ENCODE measurements around the gene VCL.
A peak's percentile ranks its signal among the peaks of the same experiment; 100 is the strongest.
"Not testable (repeated sequence)": the region's sequence is repeated elsewhere in the genome, so short reads cannot be mapped to it uniquely, and the experiment has no call there.

Gene VCL

DNA sequence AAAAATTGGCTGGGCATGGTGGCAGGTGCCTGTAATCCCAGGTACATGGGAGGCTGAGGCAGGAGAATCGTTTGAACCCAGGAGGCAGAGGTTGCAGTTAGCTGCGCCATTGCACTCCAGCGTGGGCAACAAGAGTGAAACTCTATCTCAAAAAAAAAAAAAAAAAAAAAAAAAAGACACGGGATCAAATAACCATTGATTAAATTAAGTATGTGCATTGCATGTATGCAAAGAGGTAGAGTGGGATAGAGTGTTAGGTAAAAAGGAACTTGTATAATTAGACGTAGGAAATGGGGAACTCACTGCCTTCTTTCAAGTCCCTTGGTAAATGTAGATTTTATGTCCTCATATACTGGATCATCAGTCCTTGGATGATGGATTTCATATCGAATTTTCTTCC, 13.1 kb downstream of the VCL start:
- DNase-seq, result no peak

DNA sequence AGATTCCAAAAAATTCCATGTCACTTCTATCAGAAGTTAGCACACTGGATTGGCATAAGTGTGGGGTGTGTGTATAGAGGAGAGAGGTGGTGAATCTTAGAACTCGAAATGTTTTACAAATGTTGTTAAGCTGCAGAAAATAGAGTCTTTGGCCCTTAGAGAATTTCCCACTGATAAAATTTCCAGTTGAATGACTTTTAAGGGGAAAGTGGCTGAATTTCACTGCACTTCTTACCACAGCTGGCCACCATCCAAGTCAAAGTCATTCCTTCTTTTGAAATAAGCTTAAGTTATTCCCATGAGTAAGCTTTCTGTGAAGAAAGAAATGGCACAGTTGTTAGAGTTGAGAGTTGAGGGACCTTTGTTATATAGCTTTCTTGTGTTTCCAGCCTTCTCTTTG, 13.9 kb downstream of the VCL start:
- no peak for DNase-seq

DNA sequence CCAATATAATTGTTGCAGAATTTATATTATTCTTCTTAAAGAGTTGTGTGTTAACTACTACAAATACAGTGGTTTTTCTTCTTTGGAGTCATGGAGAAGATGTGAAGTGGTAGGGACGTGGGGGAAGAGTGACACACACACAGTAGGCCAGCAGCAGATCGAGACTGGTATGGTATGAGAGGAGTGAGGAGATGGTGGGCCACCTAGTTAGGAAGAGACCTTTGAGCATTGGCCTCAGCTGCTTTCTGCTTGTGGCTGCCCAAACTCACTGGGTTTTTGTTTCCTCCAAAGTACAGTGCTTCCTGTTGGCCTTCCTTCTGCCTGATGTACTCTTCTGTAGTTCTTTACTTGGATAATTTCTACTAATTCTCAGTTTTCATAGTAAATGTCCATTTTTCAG, 14.6 kb downstream of the VCL start:
- no peak for DNase-seq

GRCh38 chr10:74013004-74013403, 15.1 kb downstream of the VCL start:
- no peak for DNase-seq

GRCh38 chr10:74014574-74014973, 16.7 kb downstream of the VCL start:
- DNase-seq, result not testable (repeated sequence)

- no peak for DNase-seq
Measured at GRCh38 chr10:74018241-74018640, 20.3 kb downstream of the VCL start.

DNA sequence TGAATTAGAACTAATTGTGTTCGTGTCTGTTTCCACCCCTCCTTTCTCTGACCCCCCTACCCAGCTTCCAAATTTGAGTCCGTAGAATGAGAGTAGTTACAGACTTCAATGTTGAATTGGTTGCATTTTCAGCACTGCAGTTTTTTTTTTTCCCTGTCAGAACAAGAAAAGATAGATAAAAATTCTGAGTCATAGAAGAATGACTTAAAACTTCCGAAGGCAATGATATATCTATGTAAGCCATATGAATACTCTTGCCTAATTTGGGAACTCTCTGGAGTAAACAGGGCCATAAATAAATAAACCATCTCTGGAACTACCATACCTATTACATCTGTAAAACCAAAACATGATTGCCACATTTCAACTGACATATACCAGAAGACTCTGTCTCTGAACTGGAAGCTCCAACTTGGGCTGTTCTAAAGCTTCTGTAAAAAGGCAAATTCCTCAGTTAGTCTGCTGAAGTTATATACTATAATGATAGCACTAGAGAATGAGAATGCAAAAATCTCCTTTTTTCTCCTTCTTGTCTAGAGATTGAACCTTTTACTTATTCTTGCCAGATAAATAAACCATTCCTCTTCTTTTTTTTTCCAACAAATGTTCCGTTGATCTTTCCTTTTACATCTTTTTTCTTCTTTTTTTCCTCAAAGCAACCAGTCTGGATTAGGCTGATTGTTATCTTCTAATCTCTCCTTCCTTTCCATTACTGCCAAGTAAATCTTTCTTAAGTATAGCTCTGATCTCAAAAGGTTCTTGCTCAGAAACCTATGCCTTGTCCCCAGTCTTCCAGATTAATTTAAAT, 23.5 kb downstream of the VCL start:
- no peak for DNase-seq

DNA sequence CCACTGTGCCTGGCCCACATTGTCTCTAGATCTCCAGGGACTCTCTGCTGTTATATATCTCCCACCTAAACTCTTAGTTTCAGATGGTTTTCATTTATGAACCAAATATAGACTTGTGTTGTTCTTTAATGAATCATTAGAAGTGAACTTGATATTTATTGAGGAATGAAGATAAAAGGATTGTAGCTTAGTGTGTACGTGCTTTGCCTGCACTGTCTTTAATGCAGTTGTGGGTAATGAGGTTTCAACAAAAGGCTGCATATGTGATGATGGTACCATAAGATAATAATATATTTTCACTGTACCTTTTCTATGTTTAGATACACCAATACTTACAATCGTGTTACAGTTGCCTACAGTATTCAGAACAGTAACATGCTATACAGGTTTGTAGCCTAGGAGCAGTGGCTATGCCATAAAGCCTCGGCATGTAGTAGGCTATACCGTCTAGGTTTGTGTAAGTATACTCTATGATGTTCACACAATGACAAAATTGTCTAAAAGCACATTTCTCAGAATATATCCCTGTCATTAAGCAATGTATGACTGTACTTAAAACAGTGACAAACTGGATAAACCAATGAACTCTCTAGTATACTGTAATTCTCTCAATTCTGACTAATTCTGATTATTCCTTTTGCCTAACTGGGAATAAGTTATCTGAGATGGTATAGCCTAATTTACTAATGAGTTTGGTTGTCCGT, 25.2 kb downstream of the VCL start:
- DNase-seq, result no peak

DNA sequence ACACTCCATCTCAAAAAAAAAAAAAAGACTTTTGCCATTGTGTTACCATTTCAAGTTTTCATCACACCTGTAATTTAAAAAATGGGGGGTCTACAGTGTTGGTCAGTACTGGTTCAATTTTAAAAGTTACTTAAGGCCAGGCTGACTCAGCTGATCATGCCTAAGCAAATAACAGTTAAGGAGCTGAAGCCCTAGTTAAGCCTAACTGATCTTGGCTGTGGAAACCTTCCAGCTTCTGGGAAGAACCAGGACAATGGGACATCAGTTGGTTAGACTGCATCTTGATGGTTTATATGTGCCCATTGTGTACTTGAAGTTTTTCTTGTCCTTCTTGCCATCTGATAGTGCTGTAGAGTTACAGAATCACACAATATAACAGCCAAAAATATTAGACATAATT, 26.7 kb downstream of the VCL start:
- DNase-seq, result no peak

DNA sequence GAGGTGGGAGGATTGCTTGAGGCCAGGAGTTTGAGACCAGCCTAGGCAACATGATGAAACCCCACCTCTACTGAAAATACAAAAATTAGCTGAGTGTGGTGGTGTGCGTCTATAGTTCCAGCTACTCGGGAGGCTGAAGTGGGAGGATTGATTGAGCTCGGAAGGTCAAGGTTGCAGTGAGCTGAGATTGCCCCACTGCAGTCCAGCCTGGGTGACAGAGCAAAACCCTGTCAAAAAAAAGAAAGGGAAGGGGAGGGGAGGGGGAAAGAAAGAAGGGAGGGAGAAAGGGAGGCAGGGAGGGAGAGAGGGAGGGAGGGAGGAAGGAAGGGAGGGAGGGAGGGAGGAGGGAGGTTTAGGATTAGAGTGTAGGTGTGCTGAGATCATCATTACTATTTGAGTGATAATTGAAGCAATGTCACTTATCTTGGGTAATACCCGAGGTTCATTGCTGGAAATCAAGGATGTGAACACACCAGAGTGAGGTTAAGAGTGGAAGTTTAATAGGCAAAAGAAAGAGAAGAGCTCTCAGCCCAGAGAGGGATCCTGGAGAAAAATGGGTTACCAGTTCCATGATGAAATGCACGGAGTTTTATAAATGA, 27.6 kb downstream of the VCL start:
- no peak for DNase-seq

GRCh38 chr10:74026428-74027015, 28.6 kb downstream of the VCL start:
- no peak for DNase-seq

DNA sequence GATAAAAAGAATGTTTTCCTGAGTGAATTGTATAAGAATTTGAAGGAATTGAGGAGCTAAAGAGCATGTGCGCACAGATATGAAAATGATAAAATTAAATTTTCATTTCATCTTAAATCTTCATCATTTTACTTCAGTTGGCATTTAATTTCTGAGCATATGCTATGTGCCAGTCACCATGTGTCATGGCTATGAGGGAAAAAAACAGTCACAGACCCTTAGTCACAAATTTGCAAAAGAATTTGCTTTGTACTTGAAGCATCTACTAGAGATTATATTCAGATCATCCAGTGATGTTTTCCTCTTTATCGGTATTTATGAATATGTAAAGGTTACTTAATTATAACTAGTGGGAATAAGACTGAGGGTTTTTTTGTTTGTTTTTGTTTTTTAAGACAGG, 29.8 kb downstream of the VCL start:
- DNase-seq, result no peak

GRCh38 chr10:74029943-74030342, 32.0 kb downstream of the VCL start:
- DNase-seq, result no peak

DNA sequence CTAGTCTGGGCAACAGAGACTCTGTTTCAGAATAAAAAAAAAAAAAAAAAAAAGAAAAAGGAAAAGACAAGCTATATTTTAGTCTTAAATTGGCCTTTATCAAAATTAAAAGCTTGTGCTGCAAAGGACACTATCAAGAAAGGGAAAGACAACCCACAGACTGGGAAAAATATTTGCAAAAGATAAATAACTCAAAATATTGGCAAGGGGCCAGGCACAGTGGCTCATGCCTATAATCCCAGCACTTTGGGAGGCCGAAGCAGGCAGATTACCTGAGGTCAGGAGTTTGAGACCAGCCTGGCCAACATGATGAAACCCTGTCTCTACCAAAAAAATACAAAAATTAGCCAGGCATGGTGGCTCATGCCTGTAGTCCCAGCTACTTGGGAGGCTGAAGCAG, 34.3 kb downstream of the VCL start:
- DNase-seq, result not testable (repeated sequence)

GRCh38 chr10:74032900-74033655, 35.2 kb downstream of the VCL start:
- no peak for DNase-seq

- no peak for DNase-seq
Measured at GRCh38 chr10:74033702-74034101, 35.8 kb downstream of the VCL start.

- no peak for DNase-seq
Measured at GRCh38 chr10:74034301-74034700, 36.4 kb downstream of the VCL start.

DNA sequence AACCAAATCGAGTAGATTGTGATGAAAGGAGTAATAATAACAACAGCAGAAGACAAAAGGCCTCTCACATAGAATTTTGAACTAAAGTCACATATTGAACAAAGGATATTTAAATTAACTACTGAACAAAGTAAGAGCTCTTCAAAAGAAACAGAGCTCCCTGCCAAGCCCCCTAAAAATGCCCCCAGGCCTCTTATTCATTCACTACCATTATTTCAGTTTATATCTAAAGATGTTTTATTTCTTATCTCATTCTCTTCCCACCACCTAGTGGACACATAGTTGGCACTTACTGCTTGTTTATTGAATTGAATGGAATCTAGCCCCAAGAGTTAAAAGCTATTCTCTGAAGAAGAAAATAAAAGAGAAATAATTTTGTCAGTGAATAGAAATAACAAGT, 37.4 kb downstream of the VCL start:
- DNase-seq, result peak in 1 of 2 donors; percentile 22

DNA sequence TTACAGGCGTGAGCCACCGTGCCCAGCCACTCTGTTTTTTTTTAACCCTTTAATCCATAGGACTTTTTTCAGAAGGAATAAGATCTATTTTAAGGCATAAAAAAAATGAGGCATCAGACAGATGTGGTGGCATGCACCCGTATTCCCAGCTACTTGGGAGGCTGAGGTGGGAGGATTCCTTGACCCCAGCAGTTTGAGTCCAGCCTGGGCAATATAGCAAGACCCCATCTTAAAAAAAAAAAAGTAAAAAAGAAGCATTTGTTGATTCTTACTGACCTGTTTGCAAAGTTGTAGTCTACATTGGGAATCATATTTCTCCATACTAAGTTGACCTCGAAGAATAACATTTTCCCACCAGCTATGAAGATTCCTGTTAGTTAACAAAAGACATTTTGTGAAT, 38.6 kb downstream of the VCL start:
- DNase-seq, result no peak

DNA sequence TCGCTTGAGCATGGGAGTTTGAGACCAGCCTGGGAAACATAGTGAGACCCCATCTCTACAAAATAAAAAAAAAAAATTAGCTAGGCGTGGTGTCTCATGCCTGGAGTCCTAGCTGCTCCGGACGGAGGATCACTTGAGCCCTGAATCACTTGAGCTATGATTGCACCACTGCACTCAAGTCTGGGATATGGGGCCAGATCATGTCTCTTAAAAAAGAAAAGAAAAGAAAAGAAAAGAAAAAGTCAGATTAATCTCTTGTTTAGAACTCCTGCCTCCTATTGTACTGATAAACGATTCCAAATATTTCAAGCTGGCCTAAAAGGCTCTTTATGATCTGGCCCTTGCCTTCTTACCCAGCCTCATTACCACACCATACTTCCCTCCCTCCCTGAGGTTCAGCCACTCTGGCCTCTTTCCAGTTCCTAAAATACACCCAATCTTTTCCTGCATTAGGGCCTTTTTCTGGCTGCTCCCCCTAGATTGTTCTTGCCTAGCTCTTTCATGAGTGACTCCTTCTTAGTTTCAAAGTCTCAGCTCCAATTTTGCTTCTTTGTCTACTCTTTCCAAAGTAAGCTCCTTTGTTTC, 41.7 kb downstream of the VCL start:
- DNase-seq, result no peak

GRCh38 chr10:74040200-74041126, 42.5 kb downstream of the VCL start:
- no peak for DNase-seq

Data from CD4-positive, alpha-beta T cell treated with Interleukin-4 for 1 hour (primary cell).